ENCODE data around the gene CYP2R1.
"Not testable (repeated sequence)": the region's sequence is repeated elsewhere in the genome, so short reads cannot be mapped to it uniquely, and the experiment has no call there.

CYP2R1 gene

GRCh38 chr11:14891143-14892035, 642 bp downstream of the CYP2R1 start:
- DNase-seq, result peak; percentile 81 to 85

- no peak for DNase-seq
Measured at GRCh38 chr11:14886513-14886912, 5.5 kb downstream of the CYP2R1 start.

GRCh38 chr11:14884667-14885273, 7.3 kb downstream of the CYP2R1 start:
- no peak for DNase-seq

GRCh38 chr11:14883683-14884082, 8.3 kb downstream of the CYP2R1 start:
- DNase-seq, result not testable (repeated sequence)

GRCh38 chr11:14882196-14882595, 9.8 kb downstream of the CYP2R1 start:
- no peak for DNase-seq

- no peak for DNase-seq
Measured at GRCh38 chr11:14881576-14882193, 10.3 kb downstream of the CYP2R1 start.

GRCh38 chr11:14875163-14875562, 16.9 kb downstream of the CYP2R1 start:
- no peak for DNase-seq

- no peak for DNase-seq
Measured at GRCh38 chr11:14873632-14874031, 18.4 kb downstream of the CYP2R1 start.

- no peak for DNase-seq
Measured at GRCh38 chr11:14872032-14872431, 20.0 kb downstream of the CYP2R1 start.

- DNase-seq, result not testable (repeated sequence)
Measured at GRCh38 chr11:14863775-14864174, 28.3 kb downstream of the CYP2R1 start.

- no peak for DNase-seq
Measured at GRCh38 chr11:14861680-14862079, 30.4 kb downstream of the CYP2R1 start.

- DNase-seq, result no peak
Measured at GRCh38 chr11:14860511-14860910, 31.5 kb downstream of the CYP2R1 start.

GRCh38 chr11:14858404-14858803, 33.6 kb downstream of the CYP2R1 start:
- DNase-seq, result no peak

GRCh38 chr11:14857621-14858020, 34.4 kb downstream of the CYP2R1 start:
- DNase-seq, result no peak

- DNase-seq, result no peak
Measured at GRCh38 chr11:14855890-14856289, 36.1 kb downstream of the CYP2R1 start.

GRCh38 chr11:14854057-14854456, 38.0 kb downstream of the CYP2R1 start:
- no peak for DNase-seq

- no peak for DNase-seq
Measured at GRCh38 chr11:14852571-14853177, 39.4 kb downstream of the CYP2R1 start.

- DNase-seq, result no peak
Measured at GRCh38 chr11:14842002-14842401, 50.0 kb downstream of the CYP2R1 start.

GRCh38 chr11:14835496-14836492, 56.2 kb downstream of the CYP2R1 start:
- DNase-seq, result no peak

All from activated CD4-positive, alpha-beta T cell treated with anti-CD3 and anti-CD28 coated beads, Interleukin-2, amount 50 U/mL, for 4 hours (primary cell).